ENCODE data around the gene OLAH.
"Not testable (repeated sequence)": the region's sequence is repeated elsewhere in the genome, so short reads cannot be mapped to it uniquely, and the experiment has no call there.

OLAH gene

DNA sequence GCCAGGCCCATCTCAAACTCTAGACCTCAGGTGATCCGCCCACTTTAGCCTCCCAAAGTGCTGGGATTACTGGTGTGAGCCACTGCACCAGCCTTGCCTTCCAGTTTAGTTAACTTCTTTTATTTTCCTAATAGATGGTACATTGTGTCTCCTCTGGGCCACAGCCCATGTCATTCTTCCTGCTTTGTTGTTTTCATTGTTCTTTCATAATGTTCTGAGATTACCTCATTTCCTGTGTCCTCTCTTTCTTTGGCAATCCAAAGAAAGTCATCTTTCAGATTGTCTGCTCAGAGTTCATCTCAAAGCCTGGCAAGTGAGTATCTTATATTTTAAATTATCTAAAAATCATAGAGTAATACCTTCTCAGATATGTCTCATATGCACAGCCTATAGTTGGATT lies at the start of gene OLAH:
OLAH (plus strand) TSS at position 270 of the 400 bp plus-strand sequence. CDS start 3,346 bp downstream, outside the sequence.
- peak; percentile 9 for DNase-seq

GRCh38 chr10:14995964-14996565 lies 47.7 kb upstream of the OLAH start:
- DNase-seq = no peak

GRCh38 chr10:15013530-15013929 lies 30.2 kb upstream of the OLAH start:
- not testable (repeated sequence) for DNase-seq

GRCh38 chr10:15015451-15015850 lies 28.3 kb upstream of the OLAH start:
- no peak for DNase-seq

- DNase-seq = not testable (repeated sequence)
Measured at GRCh38 chr10:15020966-15021365, 22.8 kb upstream of the OLAH start.

GRCh38 chr10:15023079-15023478 lies 20.7 kb upstream of the OLAH start:
- DNase-seq = not testable (repeated sequence)

DNA sequence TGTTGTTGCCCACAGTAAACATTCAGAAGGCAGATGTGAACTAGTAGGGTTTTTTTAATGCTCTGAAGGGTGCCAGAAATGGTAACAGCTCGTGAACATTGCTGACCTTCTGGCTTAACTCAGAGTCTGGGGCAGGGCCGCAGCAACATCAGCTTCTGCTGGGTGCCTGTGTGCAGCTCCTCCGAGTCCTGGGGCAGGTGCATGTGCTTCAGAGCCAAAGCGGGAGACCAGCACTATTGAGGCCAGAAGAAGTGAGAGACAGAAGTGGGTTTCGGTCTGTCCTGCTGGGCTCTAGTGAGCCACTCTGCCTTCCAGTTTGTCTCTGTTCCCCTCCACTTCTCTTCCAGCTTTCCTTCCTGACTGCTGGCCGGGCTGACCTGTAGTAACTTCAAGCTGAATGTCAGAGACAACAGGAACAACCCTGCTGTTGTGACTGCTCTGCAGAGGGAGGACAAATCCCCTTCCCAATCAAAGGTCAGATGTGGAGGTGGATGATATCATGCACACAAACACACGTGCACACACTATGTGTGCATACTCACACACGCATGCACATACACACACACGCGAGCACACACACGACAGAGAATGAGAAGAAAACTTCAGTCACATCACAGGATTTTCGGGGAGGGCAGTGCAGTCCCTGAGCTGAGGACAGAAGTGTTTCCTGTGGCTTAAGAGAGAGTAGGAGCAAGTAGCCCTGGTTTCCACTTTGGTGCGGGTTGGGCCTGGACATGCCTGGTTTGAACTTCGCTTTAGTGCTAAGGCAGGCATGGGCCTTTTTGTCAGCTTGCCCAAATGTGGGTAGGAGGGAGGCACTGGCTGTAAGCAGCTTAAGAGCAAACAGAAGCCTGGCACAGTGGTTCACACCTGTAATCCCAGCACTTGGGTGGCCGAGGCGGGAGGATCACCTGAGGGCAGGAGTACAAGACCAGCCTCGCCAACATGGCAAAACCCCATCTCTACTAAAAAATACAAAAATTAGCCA lies 19.4 kb upstream of the OLAH start:
- not testable (repeated sequence) for DNase-seq

DNA sequence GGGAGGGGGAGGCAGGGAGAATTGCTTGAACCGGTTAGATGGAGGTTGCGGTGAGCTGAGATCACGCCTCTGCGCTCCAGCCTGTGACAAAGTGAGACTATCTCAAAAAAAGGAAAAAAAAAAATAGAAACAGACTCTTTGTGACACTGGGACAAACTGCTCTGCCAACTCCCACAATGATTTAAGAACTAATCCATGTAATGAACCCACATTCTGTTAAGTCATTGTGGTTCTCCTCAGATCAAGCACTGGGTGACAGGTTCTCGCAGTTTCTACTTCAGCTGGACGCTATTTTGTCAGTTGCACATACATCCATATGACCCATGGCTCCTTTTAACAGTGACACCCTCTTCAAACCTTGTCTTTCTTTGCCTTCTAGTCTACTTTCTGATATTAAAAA lies 18.7 kb upstream of the OLAH start:
- DNase-seq = not testable (repeated sequence)

DNA sequence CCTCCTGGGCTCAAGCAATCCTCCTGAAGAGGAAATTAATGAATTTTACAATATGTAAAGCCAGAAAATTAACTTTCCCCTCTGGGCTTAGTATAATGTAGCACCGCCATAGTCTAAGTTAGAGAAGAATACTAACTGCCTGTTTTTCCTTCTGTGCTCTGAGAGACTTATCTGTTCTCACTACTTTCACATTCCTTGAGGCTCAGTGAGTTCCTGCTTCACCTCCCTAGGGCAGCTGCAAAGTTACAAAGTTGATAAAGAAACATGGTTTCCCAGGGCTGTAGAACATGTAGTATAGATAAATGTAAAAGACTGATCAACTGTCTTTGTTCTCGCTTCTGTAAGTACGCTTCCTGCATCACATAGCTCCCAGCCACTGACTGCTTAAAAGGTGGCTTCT lies 16.0 kb upstream of the OLAH start:
- no peak for DNase-seq

DNA sequence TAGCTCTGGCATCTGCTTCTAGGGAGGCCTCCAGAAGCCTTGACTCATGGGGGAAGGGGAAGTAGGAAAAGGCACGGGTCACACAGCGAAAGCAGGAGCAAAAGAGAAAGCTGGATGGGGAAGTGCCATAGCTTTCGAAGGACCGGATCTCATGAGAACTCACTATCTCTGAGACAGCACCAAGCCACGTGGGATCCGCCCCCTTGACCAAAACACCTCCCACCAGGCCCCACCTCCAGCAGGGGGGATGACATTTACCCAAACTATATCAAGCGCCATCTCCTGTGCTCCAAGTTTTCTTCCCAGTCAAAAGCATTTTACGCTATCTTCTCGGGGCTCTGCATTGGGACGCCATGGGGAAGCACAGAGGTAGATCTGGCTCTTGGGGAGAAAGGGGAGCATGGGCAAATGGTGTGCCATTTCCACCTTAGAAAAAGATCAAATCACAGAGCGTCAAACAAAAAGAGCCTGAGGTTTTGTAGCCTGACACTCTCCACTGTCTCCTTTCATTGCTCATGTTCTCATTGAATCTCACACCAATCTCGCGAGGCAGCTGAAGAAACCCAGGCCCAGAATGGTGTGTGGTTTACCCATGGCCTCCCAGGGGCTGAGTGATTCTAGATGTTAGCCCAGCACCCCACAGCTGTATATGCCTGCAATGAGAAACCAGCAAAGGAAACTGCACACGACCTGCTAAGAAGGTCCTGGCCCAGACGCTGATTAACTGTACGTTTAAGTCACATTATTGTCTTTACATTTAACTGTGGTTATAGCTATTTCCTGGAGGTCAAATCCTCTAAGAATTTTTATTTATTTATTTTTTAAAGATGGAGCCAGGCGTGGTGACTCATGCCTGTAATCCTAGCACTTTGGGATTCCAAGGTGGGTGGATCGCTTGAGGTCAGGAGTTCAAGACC lies 8.1 kb upstream of the OLAH start:
- no peak for DNase-seq

DNA sequence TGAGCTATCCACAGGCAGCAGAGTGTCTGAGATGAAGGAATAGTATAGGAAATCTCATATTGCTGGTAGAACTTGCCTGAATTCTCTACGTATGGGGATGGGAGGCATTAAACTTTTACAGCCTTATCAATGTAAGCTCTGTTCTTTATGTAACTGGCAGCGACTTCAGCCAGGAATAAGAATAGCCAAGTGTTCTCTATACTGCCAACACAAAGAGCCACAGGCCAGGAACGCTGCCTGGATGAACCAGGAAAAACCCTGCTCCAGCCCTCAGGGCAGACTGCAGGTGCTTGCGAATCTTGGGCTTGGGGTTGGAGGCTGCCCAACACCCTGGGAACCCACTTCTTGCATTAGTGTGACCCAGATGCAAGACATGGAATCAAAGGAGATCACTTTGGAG lies 6.1 kb upstream of the OLAH start:
- DNase-seq = no peak

DNA sequence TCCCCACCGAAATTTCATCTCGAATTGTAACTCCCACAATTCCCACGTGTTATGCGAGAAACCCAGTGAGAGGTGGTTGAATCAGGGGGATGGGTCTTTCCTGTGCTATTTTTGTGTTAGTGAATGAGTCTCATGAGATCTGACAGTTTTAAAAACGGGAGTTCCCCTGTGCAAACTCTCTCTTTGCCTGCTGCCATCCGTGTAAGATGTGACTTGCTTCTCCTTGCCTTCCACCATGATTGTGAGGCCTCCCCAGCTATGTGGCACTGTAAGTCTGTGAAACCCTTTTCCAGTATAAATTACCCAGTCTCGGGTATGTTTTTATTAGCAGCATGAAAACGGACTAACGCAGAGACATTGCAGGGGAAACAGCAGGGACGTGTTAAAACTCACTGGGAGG lies 5.3 kb upstream of the OLAH start:
- no peak for DNase-seq

GRCh38 chr10:15045380-15045779 lies 1.6 kb downstream of the OLAH start:
- no peak for DNase-seq

GRCh38 chr10:15046626-15047025 lies 2.9 kb downstream of the OLAH start:
- DNase-seq = no peak

- no peak for DNase-seq
Measured at GRCh38 chr10:15049533-15049932, 5.8 kb downstream of the OLAH start.

DNA sequence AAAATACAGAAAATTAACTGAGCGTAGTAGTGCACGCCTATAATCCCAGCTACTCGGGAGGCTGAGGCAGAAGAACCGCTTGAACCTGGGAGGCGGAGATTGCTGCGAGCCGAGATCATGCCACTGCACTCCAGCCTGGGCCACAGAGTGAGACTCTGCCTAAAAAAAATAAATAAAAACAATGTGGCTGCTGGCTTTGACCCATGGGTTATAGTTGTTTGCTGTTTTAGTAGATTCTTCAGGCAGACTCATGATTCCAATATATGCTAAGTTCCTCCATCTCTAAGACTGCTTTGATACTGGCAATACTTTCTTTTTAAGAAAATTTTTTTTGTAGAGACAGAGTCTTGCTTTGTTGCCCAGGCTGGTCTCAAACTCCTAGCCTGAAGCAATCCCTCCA lies 8.4 kb downstream of the OLAH start:
- no peak for DNase-seq

DNA sequence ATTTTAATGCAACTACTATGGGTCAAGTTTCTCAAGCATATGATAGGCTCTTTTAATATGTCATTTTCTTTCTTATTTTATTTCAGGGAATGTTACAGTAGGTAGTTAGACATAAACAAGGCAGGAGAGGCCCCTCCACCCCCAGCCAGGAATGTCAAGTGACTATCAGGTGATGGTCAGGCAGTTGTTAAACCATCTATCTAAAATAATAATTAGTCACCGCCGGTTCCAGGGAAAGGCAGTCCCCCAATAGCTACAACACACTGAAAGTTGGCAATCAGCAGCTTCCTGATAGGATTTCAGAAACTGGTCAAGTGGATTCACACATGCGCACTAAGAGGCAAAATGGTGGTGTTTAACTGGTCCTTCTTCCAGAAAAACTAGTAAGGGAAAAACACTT lies 9.3 kb downstream of the OLAH start:
- DNase-seq = no peak

GRCh38 chr10:15058689-15059088 lies 14.9 kb downstream of the OLAH start:
- no peak for DNase-seq

DNA sequence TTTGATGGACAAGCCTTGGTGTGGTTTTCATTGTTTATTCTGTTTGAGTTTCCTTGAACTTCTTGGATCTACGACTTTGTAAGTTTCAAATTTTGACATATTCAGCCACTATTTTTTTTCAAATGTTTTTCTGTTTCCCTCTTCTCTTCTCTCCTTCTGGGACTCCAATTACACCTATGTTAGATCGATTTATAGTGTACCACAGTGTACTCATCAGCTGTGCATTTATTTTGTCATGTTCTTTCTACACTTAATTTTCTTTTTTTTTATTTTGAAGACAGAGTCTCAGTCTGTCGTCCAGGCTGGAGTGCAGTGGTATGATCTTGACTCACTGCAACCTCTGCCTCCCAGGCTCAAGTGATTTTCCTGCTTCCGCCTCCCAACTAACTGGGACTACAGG lies 16.2 kb downstream of the OLAH start:
- no peak for DNase-seq

- no peak for DNase-seq
Measured at GRCh38 chr10:15060638-15061037, 16.9 kb downstream of the OLAH start.

GRCh38 chr10:15067154-15067553 lies 23.4 kb downstream of the OLAH start:
- no peak for DNase-seq

- DNase-seq = no peak
Measured at GRCh38 chr10:15068802-15069201, 25.1 kb downstream of the OLAH start.

GRCh38 chr10:15069230-15069629 lies 25.5 kb downstream of the OLAH start:
- no peak for DNase-seq
